Measurements from ENCODE around the gene ZSCAN18.
"Not testable (repeated sequence)": the region's sequence is repeated elsewhere in the genome, so short reads cannot be mapped to it uniquely, and the experiment has no call there.

The ZSCAN18 gene

GRCh38 chr19:58097781-58098681, at the start of gene ZSCAN18:
ZSCAN18 (minus strand) TSS chr19:58098231; CDS start chr19:58090267, 7,964 bp downstream.
- peak; percentile 86 for DNase-seq

- DNase-seq, result not testable (repeated sequence)
Measured at GRCh38 chr19:58147475-58147874, 49.4 kb upstream of the ZSCAN18 start.

- DNase-seq, result no peak
Measured at GRCh38 chr19:58145849-58146248, 47.8 kb upstream of the ZSCAN18 start.

- DNase-seq, result no peak
Measured at GRCh38 chr19:58134244-58134643, 36.2 kb upstream of the ZSCAN18 start.

- no peak for DNase-seq
Measured at GRCh38 chr19:58129284-58129683, 31.3 kb upstream of the ZSCAN18 start.

- DNase-seq, result no peak
Measured at GRCh38 chr19:58128041-58128685, 30.1 kb upstream of the ZSCAN18 start.

- no peak for DNase-seq
Measured at GRCh38 chr19:58123354-58123753, 25.3 kb upstream of the ZSCAN18 start.

- DNase-seq, result no peak
Measured at GRCh38 chr19:58118979-58119733, 21.1 kb upstream of the ZSCAN18 start.

GRCh38 chr19:58117841-58118575, 20.0 kb upstream of the ZSCAN18 start:
- no peak for DNase-seq

GRCh38 chr19:58108546-58108817, 10.5 kb upstream of the ZSCAN18 start:
- no peak for DNase-seq

GRCh38 chr19:58107778-58108545, 9.9 kb upstream of the ZSCAN18 start:
- no peak for DNase-seq

- DNase-seq, result no peak
Measured at GRCh38 chr19:58098682-58098998, 609 bp upstream of the ZSCAN18 start.

GRCh38 chr19:58097349-58097748, 682 bp downstream of the ZSCAN18 start:
- DNase-seq, result no peak

GRCh38 chr19:58096884-58097283, 1.1 kb downstream of the ZSCAN18 start:
- no peak for DNase-seq

GRCh38 chr19:58095328-58095727, 2.7 kb downstream of the ZSCAN18 start:
- DNase-seq, result no peak

GRCh38 chr19:58093071-58093470, 5.0 kb downstream of the ZSCAN18 start:
- no peak for DNase-seq

GRCh38 chr19:58091251-58091995, 6.6 kb downstream of the ZSCAN18 start:
- no peak for DNase-seq

GRCh38 chr19:58089846-58090245, 8.2 kb downstream of the ZSCAN18 start:
- no peak for DNase-seq

GRCh38 chr19:58088521-58089052, 9.4 kb downstream of the ZSCAN18 start:
- DNase-seq, result no peak

GRCh38 chr19:58086825-58087710, 11.0 kb downstream of the ZSCAN18 start:
- no peak for DNase-seq
